IPS-18a (cell line): ENCODE measurements around the gene DUSP15.

Experiments used
- H3K27ac ChIP-seq: one replicate; pipeline ENCODE4 v1.5.1; 2013; ENCODE audit warnings: low read length
- H3K27me3 ChIP-seq: one replicate; pipeline ENCODE4 v1.6.1; 2013; ENCODE audit warnings: mild to moderate bottlenecking, low read length; ENCODE audit not compliant: control insufficient read depth, insufficient read depth
- H3K36me3 ChIP-seq: one replicate; pipeline ENCODE4 v1.6.1; 2013; ENCODE audit warnings: low read depth, low read length; ENCODE audit not compliant: control insufficient read depth
- H3K4me1 ChIP-seq: one replicate; pipeline ENCODE4 v1.6.1; 2013; ENCODE audit warnings: low read depth, low read length; ENCODE audit not compliant: control insufficient read depth
- H3K4me3 ChIP-seq: one replicate; pipeline ENCODE4 v1.5.1; 2013; ENCODE audit warnings: low read length
- H3K9ac ChIP-seq: one replicate; pipeline ENCODE4 v1.6.1; 2013; ENCODE audit warnings: mild to moderate bottlenecking, low read length, moderate library complexity
- H3K9me3 ChIP-seq: one replicate; pipeline ENCODE4 v1.6.1; 2013; ENCODE audit warnings: low read depth, low read length; ENCODE audit not compliant: control insufficient read depth

Gene DUSP15

GRCh38 chr20:31883829-31884228 lies 13.5 kb upstream of the DUSP15 start:
- no peak overlapping the region for H3K27ac ChIP-seq
- no peaks in the 10 kb centered on the region for H3K9me3 ChIP-seq

GRCh38 chr20:31881945-31882344 lies 11.6 kb upstream of the DUSP15 start:
- no peaks in the 10 kb centered on the region for H3K4me1 ChIP-seq
- no peak overlapping the region for H3K27ac ChIP-seq
- no peaks in the 10 kb centered on the region for H3K36me3 ChIP-seq
- H3K4me3 ChIP-seq: no peak overlapping the region
- no peak overlapping the region for H3K9ac ChIP-seq
- no peaks in the 10 kb centered on the region for H3K9me3 ChIP-seq
- no peaks in the 10 kb centered on the region for H3K27me3 ChIP-seq

More at GRCh38 chr20:31883829-31884228, 13.5 kb upstream of the DUSP15 start:
- H3K4me3 ChIP-seq: no peak overlapping the region
- no peaks in the 10 kb centered on the region for H3K27me3 ChIP-seq
- no peaks in the 10 kb centered on the region for H3K36me3 ChIP-seq
- H3K4me1 ChIP-seq: no peaks in the 10 kb centered on the region
- no peak overlapping the region for H3K9ac ChIP-seq

GRCh38 chr20:31879143-31879987 lies 9.0 kb upstream of the DUSP15 start:
- Histone ChIP-seq H3K9me3 (no peaks in the 10 kb centered on the region), H3K4me1 (no peaks in the 10 kb centered on the region), H3K9ac (peak overlapping the region; percentile 24), H3K4me3 (peak overlapping the region; percentile 86), H3K36me3 (no peaks in the 10 kb centered on the region), H3K27me3 (no peaks in the 10 kb centered on the region), H3K27ac (no peak overlapping the region)

GRCh38 chr20:31877684-31878083 lies 7.4 kb upstream of the DUSP15 start:
- no peaks in the 10 kb centered on the region for H3K27me3 ChIP-seq
- H3K4me3 ChIP-seq: no peak overlapping the region
- H3K36me3 ChIP-seq: no peaks in the 10 kb centered on the region
- H3K4me1 ChIP-seq: no peaks in the 10 kb centered on the region
- H3K9me3 ChIP-seq: no peaks in the 10 kb centered on the region
- no peak overlapping the region for H3K9ac ChIP-seq
- H3K27ac ChIP-seq: no peak overlapping the region

GRCh38 chr20:31875671-31876070 lies 5.3 kb upstream of the DUSP15 start:
- Histone ChIP-seq H3K9me3 (no peaks in the 10 kb centered on the region), H3K4me3 (no peak overlapping the region), H3K27ac (no peak overlapping the region), H3K27me3 (peaks cover 15% of the 10 kb centered on the region), H3K4me1 (no peaks in the 10 kb centered on the region), H3K36me3 (no peaks in the 10 kb centered on the region), H3K9ac (no peak overlapping the region)

- Histone ChIP-seq H3K27me3 (peaks cover 32% of the 10 kb centered on the region), H3K27ac (no peak overlapping the region), H3K9me3 (no peaks in the 10 kb centered on the region), H3K4me3 (no peak overlapping the region), H3K4me1 (peaks cover 3% of the 10 kb centered on the region), H3K9ac (no peak overlapping the region), H3K36me3 (no peaks in the 10 kb centered on the region)
These were observed 2.1 kb upstream of the DUSP15 start for GRCh38 chr20:31872406-31872805.

GRCh38 chr20:31871618-31871954 lies 1.3 kb upstream of the DUSP15 start:
- no peak overlapping the region for H3K9ac ChIP-seq
- no peak overlapping the region for H3K4me3 ChIP-seq
- H3K27me3 ChIP-seq: peaks cover 32% of the 10 kb centered on the region
- no peak overlapping the region for H3K27ac ChIP-seq
- H3K4me1 ChIP-seq: peaks cover 3% of the 10 kb centered on the region
- no peaks in the 10 kb centered on the region for H3K9me3 ChIP-seq
- no peaks in the 10 kb centered on the region for H3K36me3 ChIP-seq

GRCh38 chr20:31870726-31871617 lies 645 bp upstream of the DUSP15 start:
- Histone ChIP-seq H3K4me3 (peak overlapping the region; percentile 56), H3K9ac (no peak overlapping the region), H3K27me3 (peaks cover 32% of the 10 kb centered on the region), H3K36me3 (no peaks in the 10 kb centered on the region), H3K4me1 (peaks cover 3% of the 10 kb centered on the region), H3K9me3 (no peaks in the 10 kb centered on the region), H3K27ac (no peak overlapping the region)

- H3K4me1 ChIP-seq: peaks cover 3% of the 10 kb centered on the region
- no peaks in the 10 kb centered on the region for H3K9me3 ChIP-seq
- H3K27ac ChIP-seq: no peak overlapping the region
- peak overlapping the region; percentile 56 for H3K4me3 ChIP-seq
- peaks cover 32% of the 10 kb centered on the region for H3K27me3 ChIP-seq
- H3K9ac ChIP-seq: no peak overlapping the region
- H3K36me3 ChIP-seq: no peaks in the 10 kb centered on the region
These were observed 720 bp downstream of the DUSP15 start for GRCh38 chr20:31869673-31869941.

- H3K4me1 ChIP-seq: peaks cover 3% of the 10 kb centered on the region
- no peak overlapping the region for H3K27ac ChIP-seq
- H3K9me3 ChIP-seq: no peaks in the 10 kb centered on the region
- no peak overlapping the region for H3K9ac ChIP-seq
- H3K36me3 ChIP-seq: no peaks in the 10 kb centered on the region
- H3K4me3 ChIP-seq: peak overlapping the region; percentile 56
- H3K27me3 ChIP-seq: peaks cover 32% of the 10 kb centered on the region
These were observed 1.3 kb downstream of the DUSP15 start for GRCh38 chr20:31868853-31869672.

GRCh38 chr20:31866221-31866620 lies 4.1 kb downstream of the DUSP15 start:
- H3K9ac ChIP-seq: no peak overlapping the region
- peaks cover 23% of the 10 kb centered on the region for H3K27me3 ChIP-seq
- no peak overlapping the region for H3K27ac ChIP-seq
- no peaks in the 10 kb centered on the region for H3K9me3 ChIP-seq
- H3K4me3 ChIP-seq: no peak overlapping the region
- H3K4me1 ChIP-seq: peaks cover 9% of the 10 kb centered on the region
- H3K36me3 ChIP-seq: no peaks in the 10 kb centered on the region
